Sigmoid colon (tissue), 4 donors: ENCODE measurements around the gene SCPEP1.

Experiments
- EP300 ChIP-seq, 4 donors: sonication (generic); formaldehyde crosslinking; IDR thresholded peaks; one replicate each; pipeline ENCODE4 v1.6.1; 2017; ENCODE audit warnings: antibody characterized with exemption in 4 of 4
- POLR2A ChIP-seq, 2 donors: fragments of 450-650 bp; IDR thresholded peaks; one replicate each; pipeline ENCODE4 v1.6.1; 2016; ENCODE audit warnings: antibody characterized with exemption in 2 of 2, mild to moderate bottlenecking in 2 of 2, moderate library complexity in 2 of 2
- POLR2AphosphoS5 ChIP-seq, 4 donors: sonication (generic); formaldehyde crosslinking; IDR thresholded peaks; one replicate each; pipeline ENCODE4 v1.6.1; 2017; ENCODE audit warnings: antibody characterized with exemption in 4 of 4
- TF ChIP-seq, protein P1 (sequence below), 4 experiments: fragments of 450-650 bp in 3 of 4; fragments of 200-600 bp in 1 of 4; IDR thresholded peaks; one replicate each; pipeline ENCODE4 v1.5.1; 2016 to 2019; ENCODE audit warnings: antibody characterized with exemption in 4 of 4, mild to moderate bottlenecking in 3 of 4, moderate library complexity in 2 of 4

DNA sequence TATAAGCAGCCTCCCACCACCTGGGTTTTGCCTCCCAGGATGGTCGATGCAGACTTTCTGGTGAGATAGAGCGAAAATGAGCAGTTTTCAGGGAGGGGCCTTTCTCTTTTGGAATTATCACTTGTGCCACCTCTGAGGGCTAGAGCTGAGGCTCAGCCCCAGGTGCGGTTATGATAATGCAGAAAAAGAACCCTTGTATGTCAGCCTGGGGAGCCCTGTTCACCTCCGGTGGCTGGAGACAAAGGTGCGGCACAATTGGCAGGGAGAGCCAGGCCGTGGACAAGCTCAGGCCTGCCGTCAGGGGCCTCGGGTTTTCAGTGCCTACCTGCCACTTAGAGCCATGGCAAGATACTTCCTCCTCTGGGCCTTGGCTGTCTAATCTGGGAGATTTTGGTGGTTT lies 4.4 kb downstream of the SCPEP1 start:
- TF ChIP-seq, protein P1, sequence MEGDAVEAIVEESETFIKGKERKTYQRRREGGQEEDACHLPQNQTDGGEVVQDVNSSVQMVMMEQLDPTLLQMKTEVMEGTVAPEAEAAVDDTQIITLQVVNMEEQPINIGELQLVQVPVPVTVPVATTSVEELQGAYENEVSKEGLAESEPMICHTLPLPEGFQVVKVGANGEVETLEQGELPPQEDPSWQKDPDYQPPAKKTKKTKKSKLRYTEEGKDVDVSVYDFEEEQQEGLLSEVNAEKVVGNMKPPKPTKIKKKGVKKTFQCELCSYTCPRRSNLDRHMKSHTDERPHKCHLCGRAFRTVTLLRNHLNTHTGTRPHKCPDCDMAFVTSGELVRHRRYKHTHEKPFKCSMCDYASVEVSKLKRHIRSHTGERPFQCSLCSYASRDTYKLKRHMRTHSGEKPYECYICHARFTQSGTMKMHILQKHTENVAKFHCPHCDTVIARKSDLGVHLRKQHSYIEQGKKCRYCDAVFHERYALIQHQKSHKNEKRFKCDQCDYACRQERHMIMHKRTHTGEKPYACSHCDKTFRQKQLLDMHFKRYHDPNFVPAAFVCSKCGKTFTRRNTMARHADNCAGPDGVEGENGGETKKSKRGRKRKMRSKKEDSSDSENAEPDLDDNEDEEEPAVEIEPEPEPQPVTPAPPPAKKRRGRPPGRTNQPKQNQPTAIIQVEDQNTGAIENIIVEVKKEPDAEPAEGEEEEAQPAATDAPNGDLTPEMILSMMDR (IDR thresholded peaks at IDR 0.05): no peak
- no peak for TF ChIP-seq POLR2A (IDR thresholded peaks at IDR 0.05)
- TF ChIP-seq EP300 (IDR thresholded peaks at IDR 0.05): no peak
- no peak for TF ChIP-seq POLR2AphosphoS5 (IDR thresholded peaks at IDR 0.05)
